SK-N-MC (cell line): ENCODE results near the gene PLCE1.

ENCODE experiments used
- DNase-seq: peaks from one replicate; pipeline ENCODE4 v3.0.0-alpha.2; 2011; ENCODE audit warnings: low read depth, low spot score
- H3K27ac ChIP-seq: fragments of 200-600 bp; sonication (generic); 2 replicates; pipeline ENCODE4 v1.5.1; 2016; ENCODE audit warnings: mixed run types
- H3K36me3 ChIP-seq: fragments of 200-600 bp; sonication (generic); 2 replicates; pipeline ENCODE4 v1.6.1; 2017; ENCODE audit warnings: antibody characterized with exemption, low read length, mixed read lengths; ENCODE audit not compliant: insufficient read depth
- H3K4me3 ChIP-seq: fragments of 200-600 bp; sonication (generic); 2 replicates; pipeline ENCODE4 v1.5.1; 2016
- H3K9ac ChIP-seq: fragments of 200-600 bp; sonication (generic); 2 replicates; pipeline ENCODE4 v1.8.0; 2017; ENCODE audit warnings: mixed run types, mixed read lengths; ENCODE audit not compliant: insufficient read length
- H3K9me3 ChIP-seq: fragments of 200-600 bp; sonication (generic); 2 replicates; pipeline ENCODE4 v1.6.1; 2017; ENCODE audit warnings: low read depth, mild to moderate bottlenecking, antibody characterized with exemption, low read length, moderate library complexity, mixed read lengths
- EZH2 ChIP-seq: fragments of 200-600 bp; sonication (generic); IDR thresholded peaks from one replicate; pipeline ENCODE4 v1.6.1; 2017; ENCODE audit warnings: antibody characterized with exemption
- FOXP2 ChIP-seq: optimal IDR thresholded peaks from 2 replicates; pipeline ENCODE3; 2011; ENCODE audit warnings: mild to moderate bottlenecking, moderate library complexity; ENCODE audit not compliant: insufficient read depth; ENCODE audit errors: extremely low read length, control extremely low read depth
- POLR2AphosphoS5 ChIP-seq: IDR thresholded peaks from 2 replicates; pipeline ENCODE4 v1.6.1; 2012; ENCODE audit warnings: mild to moderate bottlenecking, low read depth, low read length, borderline replicate concordance

PLCE1 gene

DNA sequence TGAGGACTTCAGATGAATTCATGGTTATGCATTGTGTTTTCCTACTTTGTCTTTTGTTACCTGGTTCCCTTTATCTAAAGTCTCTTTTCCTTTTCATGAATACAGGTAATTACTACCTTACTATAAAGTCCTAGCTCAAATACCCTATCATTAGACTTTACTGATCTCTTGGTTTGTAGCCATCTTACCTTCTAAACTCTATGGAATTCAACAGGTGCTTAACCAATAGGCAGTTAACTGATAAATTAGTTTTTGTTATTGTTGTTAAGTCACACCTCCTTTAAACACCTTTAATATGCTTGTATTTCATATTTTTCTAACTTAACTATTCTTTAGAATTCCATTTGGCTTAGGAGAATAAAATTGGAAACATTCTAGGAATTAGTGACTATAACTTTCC lies 30.7 kb downstream of the PLCE1 start:
- no peak overlapping the region for H3K27ac ChIP-seq
- no peak for DNase-seq
- TF ChIP-seq EZH2, result no peak
- no peaks in the 10 kb centered on the region for H3K36me3 ChIP-seq
- H3K9ac ChIP-seq, result no peak overlapping the region
- no peak overlapping the region for H3K4me3 ChIP-seq
- no peaks in the 10 kb centered on the region for H3K9me3 ChIP-seq

GRCh38 chr10:94025806-94026205 lies 32.1 kb downstream of the PLCE1 start:
- no peaks in the 10 kb centered on the region for H3K9me3 ChIP-seq
- TF ChIP-seq EZH2, result no peak
- TF ChIP-seq FOXP2, result no peak
- TF ChIP-seq POLR2AphosphoS5, result no peak
- DNase-seq, result no peak

DNA sequence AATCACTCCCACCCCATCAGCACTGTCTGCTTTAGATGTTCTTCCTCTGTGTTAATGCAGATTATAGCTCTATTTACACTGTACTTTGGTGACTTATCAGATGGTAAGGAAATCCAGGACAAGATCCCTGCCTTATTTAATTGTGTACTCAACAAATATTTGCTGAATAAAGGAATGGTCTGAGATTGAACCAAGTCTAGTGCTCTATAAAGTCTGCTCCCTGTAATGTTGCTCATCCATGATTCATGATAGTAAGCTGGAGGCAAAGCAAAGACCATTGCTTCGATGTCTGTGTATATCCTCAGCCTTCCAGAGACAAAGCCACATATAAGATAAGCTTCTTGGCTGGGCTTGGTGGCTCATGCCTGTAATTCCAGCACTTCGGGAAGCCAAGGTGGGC lies 33.5 kb downstream of the PLCE1 start:
- Histone ChIP-seq H3K27ac (no peak overlapping the region), H3K9ac (no peak overlapping the region), H3K4me3 (no peak overlapping the region), H3K36me3 (no peaks in the 10 kb centered on the region), H3K9me3 (no peaks in the 10 kb centered on the region)
- DNase-seq, result no peak
- no peak for TF ChIP-seq EZH2
- no peak for TF ChIP-seq POLR2AphosphoS5
- no peak for TF ChIP-seq FOXP2

More at GRCh38 chr10:94025806-94026205, 32.1 kb downstream of the PLCE1 start:
- H3K36me3 ChIP-seq, result no peaks in the 10 kb centered on the region
- no peak overlapping the region for H3K4me3 ChIP-seq
- H3K27ac ChIP-seq, result no peak overlapping the region
- no peak overlapping the region for H3K9ac ChIP-seq

DNA sequence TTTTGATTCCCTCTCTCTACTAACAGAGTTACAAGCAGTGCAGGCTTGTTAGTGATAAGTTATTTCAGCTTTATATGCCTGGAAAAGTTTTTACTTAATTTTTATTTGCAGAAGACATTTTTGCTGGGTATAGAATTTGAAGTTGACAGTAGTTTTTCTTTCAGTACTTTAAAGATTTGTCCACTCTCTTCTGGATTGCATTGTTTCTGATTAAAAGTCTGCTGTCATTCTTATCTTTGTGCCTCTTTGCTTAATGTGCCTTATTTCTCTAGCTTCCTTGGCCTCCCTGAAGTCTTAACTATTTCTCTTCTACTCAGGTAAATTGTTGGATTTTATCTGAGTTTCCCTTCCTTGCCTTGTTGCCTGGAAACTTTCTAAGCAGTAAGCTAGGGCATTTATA lies 36.2 kb downstream of the PLCE1 start:
- H3K36me3 ChIP-seq, result no peaks in the 10 kb centered on the region
- DNase-seq, result no peak
- TF ChIP-seq EZH2 (no peak), POLR2AphosphoS5 (no peak), FOXP2 (no peak)
- no peak overlapping the region for H3K4me3 ChIP-seq
- H3K9me3 ChIP-seq, result no peaks in the 10 kb centered on the region
- no peak overlapping the region for H3K27ac ChIP-seq
- no peak overlapping the region for H3K9ac ChIP-seq

DNA sequence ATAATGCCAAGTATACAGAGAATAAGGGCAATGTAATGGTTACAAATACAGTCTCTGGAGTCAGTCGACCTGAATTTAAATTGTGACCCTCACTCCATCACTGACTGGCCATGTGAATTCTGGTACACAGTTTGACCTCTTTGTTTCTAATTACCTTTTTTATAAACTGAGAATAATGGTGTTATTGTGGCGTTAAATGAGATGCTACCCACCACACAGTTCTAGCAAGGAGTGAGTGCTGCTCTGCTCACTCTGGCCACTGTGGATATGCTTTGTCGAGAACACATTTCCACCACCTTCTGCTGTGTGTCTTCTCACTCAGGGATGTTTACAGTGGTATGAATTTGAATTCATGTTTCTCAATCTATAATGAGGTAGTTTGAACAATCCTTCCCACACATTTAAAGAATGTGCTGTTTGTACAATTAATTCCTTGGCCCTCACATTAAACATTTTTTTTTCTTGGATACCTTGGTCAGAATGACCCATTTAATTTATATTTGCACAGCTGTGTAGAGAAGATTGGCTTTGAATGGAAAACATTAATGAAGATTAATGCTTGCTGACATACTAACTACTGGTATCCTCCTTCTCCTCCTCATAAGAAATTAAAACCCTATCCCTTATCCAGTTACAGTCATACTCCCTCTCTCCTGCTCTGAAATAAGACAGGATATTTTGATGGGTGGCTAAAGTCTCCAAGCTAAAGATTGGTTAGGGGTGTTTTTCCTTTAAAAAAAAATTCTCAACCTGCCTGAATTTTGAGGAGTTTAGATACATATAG lies 42.4 kb downstream of the PLCE1 start:
- TF ChIP-seq POLR2AphosphoS5 (no peak), EZH2 (no peak), FOXP2 (no peak)
- Histone ChIP-seq H3K9me3 (no peaks in the 10 kb centered on the region), H3K9ac (no peak overlapping the region), H3K4me3 (no peak overlapping the region), H3K27ac (no peak overlapping the region), H3K36me3 (no peaks in the 10 kb centered on the region)
- DNase-seq, result no peak

GRCh38 chr10:94036766-94037033 lies 43.0 kb downstream of the PLCE1 start:
- Histone ChIP-seq H3K4me3 (no peak overlapping the region), H3K36me3 (no peaks in the 10 kb centered on the region), H3K27ac (no peak overlapping the region), H3K9ac (no peak overlapping the region), H3K9me3 (no peaks in the 10 kb centered on the region)
- no peak for DNase-seq
- TF ChIP-seq POLR2AphosphoS5 (no peak), FOXP2 (no peak), EZH2 (no peak)

- H3K36me3 ChIP-seq, result no peaks in the 10 kb centered on the region
- no peaks in the 10 kb centered on the region for H3K9me3 ChIP-seq
- H3K27ac ChIP-seq, result no peak overlapping the region
- no peak overlapping the region for H3K9ac ChIP-seq
- DNase-seq, result no peak
- H3K4me3 ChIP-seq, result no peak overlapping the region
- TF ChIP-seq POLR2AphosphoS5, result no peak
- TF ChIP-seq FOXP2, result no peak
- TF ChIP-seq EZH2, result no peak
These were observed 43.6 kb downstream of the PLCE1 start for GRCh38 chr10:94037286-94037685.

- Histone ChIP-seq H3K4me3 (no peak overlapping the region), H3K9ac (no peak overlapping the region), H3K36me3 (no peaks in the 10 kb centered on the region), H3K27ac (no peak overlapping the region), H3K9me3 (no peaks in the 10 kb centered on the region)
- no peak for DNase-seq
- TF ChIP-seq EZH2 (no peak), FOXP2 (no peak), POLR2AphosphoS5 (no peak)
These were observed 44.3 kb downstream of the PLCE1 start for GRCh38 chr10:94038024-94038423.

DNA sequence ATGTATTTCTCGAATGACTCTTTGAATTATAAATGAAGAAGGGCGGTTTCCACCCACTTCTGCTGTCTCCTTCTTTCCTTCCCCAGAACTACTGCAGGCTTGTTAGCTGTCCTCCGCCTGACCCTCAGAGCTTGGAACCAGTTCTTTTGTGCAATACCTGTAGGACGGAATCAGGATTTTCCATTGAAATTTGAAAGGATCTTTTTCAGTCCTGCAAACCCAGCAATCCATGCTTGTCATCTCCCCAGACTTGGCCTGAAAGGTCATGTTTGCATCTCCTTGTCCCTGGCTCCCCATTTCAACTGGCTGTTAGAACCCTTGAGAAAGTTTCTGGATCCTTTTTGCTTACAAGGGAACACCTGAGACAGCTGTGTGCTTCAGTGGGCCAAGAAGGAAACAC lies 47.5 kb downstream of the PLCE1 start:
- TF ChIP-seq POLR2AphosphoS5 (no peak), FOXP2 (no peak), EZH2 (no peak)
- H3K9ac ChIP-seq, result no peak overlapping the region

More for the DNA sequence above, 47.5 kb downstream of the PLCE1 start:
- DNase-seq, result no peak
- H3K9me3 ChIP-seq, result no peaks in the 10 kb centered on the region
- no peak overlapping the region for H3K4me3 ChIP-seq
- H3K27ac ChIP-seq, result no peak overlapping the region
- H3K36me3 ChIP-seq, result no peaks in the 10 kb centered on the region
